GM19099 (cell line): Measurements from ENCODE around the gene VPS16.

ENCODE experiments used
- POLR2A ChIP-seq: IDR thresholded peaks from 3 replicates; pipeline ENCODE4 v1.6.1; 2011; ENCODE audit warnings: low read depth; ENCODE audit not compliant: insufficient read length; ENCODE audit errors: extremely low read depth

The VPS16 gene

DNA sequence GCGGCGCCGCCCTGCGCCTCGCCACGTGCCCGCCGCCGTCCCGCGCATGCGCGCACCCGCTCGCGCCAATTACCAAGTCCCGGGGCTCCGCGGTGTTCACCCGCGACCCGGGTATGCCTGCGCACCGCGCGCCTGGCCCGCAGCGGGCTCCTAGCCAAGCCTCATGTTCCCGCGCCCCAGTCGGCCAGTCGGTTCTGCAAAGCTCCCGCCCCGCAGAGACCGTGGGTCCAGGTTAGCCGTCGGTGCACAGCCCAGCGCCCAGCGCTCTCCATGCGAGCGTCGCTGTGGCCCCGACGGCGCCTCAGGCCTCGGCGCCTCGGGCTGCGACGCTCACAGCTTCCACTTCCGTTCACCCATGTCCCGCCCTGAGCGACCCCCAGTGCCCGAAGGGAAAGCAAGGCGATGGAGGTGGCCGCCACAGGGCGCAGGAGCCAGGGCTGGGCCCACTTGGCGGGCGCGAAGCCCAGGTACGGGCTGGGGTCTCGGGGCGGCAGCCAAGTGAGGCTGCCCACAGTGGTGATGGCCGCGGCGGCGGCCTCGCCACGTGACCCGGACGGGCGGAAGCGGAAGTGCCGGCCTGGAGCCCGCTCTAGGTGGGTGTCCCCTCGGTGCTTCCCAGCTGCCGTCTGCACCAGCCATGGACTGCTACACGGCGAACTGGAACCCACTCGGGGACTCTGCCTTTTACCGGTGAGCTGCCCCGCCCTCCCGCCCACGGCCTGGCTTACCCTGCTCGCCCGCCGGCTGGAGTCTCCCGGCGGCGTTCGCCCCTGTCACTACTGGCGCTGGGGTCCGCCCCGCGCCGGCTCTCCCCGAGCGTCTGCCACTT, at the start of gene VPS16, which contains the start of gene PCED1A:
Gene VPS16, plus strand, starts transcription at position 608 of the 829 bp plus-strand sequence. Its CDS starts 30 bp downstream, at position 638.
Gene PCED1A, minus strand, starts transcription at position 518 of the 829 bp plus-strand sequence. CDS start 743 bp downstream, outside the sequence.
- TF ChIP-seq POLR2A, result peak; percentile 67

DNA sequence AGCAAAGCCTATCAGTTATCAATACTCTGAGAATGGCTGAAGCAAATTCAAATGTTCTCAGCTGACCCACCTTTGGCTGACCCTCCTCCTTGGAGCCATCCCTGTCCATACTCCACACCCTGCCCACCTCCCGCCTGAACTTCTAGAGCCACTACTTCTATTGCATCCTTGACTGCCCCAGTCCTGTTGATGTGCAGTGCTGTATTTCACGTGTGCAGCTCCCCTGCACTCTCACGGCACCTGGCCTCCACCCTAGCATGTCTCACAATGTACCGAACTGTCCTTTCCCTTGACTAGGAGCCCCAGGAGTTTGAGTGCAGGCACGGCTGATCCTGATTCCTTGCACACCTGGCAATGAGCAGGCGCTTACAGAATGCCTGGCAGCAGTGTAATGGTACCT, 47.1 kb upstream of the VPS16 start:
- TF ChIP-seq POLR2A, result no peak

DNA sequence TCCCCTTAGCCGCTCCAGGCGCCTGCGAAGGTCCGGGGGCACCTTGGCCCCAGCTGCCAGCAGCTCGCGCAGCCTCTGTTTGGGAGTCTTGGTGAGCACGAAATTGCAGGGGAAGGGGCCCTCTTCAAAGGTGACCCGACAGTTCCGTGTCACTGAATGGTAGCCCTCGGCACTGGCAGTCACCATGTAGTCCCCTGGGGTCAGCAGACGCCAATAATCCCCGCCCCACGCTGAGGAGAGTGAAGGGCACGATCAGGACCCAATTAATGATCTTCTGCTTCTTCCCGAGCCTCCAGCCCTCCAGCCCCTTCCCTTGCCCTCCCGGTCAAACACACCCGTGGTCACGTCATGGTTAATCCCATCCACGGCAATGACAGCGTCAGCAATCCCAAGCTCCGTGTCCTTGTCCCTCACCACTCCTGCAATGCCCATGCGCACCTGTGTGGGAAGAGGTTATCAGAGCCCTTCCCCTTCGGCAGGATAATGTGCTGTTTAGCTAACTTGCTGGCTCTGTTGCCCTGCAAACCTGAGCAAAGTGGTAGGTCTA, 46.3 kb upstream of the VPS16 start:
- peak; percentile 14 for TF ChIP-seq POLR2A

DNA sequence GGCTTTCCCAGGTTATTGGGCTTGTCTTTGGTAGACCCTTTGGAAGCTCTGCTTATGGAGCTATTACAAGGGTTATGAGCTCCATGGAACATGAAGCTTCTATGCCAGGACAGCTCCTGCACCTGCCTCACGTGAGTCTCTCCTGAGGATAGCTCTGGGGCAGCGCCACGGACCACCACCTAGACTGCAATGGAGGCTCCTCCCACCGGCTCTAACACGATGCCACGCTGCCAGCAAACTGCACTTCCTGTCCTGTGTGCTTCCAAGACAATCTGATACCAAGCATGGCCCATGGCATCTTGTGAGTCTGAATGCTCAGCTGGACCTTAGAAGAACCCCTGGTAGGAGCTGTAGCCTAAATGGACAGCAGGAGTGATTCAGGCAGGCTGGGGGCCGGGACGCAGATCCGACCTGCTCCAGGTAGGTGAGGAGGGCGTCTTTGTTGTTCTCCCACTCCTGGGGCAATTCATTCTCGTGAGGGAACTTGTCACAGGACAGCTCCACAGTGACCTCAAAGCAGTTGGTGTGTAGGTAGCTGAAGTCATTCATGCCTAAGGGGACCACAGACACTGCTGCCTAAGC, 45.6 kb upstream of the VPS16 start:
- no peak for TF ChIP-seq POLR2A

DNA sequence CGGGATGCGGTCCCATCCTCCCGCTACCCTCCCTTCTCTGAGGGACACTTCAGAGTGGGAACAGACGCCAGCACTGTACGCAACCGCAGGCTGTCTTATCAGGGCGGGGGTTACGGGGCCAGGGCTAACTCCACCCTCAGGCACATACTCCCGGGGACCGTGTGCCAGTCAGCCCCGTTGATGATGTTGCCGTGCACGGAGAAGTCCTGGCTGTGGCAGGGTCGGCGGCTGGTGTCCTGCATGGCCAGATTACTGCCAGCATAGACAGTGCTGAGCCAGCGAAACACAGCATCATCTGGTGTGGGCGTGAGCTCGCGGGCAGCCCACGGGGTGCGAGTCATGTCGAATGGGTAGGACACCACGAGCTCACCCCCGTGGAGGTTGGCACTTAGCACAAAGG, 45.1 kb upstream of the VPS16 start:
- TF ChIP-seq POLR2A, result no peak

DNA sequence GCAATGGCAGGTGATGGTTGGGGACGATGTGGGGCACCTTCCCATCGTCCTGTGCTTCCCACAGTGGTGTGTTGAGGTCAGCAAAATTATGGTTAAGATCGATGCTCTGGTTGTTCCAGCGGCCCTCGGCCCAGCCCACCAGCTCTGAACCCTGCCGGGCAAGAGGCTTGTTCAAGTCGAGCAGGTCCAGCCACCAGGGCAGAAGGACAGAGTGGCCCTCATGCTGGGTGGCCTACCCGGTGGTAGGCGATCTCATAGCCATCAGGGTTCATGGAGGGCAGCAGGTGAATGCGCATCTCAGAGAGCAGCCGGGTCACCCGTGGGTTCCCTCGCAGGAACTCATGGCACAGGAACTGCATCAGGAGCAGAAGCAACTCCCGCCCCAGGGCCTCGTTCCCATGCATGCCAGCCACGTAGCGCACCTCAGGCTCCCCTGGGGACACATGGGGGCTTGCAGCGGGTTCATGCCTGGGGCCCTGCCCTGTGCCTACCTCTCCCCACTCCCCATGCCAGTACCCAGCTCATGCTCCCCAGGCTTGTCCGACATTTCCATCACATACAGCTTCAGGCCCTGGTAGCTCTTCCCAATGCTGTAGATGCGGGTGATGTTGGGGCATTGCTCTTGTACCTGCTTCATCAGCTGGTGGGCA, 44.4 kb upstream of the VPS16 start:
- no peak for TF ChIP-seq POLR2A

DNA sequence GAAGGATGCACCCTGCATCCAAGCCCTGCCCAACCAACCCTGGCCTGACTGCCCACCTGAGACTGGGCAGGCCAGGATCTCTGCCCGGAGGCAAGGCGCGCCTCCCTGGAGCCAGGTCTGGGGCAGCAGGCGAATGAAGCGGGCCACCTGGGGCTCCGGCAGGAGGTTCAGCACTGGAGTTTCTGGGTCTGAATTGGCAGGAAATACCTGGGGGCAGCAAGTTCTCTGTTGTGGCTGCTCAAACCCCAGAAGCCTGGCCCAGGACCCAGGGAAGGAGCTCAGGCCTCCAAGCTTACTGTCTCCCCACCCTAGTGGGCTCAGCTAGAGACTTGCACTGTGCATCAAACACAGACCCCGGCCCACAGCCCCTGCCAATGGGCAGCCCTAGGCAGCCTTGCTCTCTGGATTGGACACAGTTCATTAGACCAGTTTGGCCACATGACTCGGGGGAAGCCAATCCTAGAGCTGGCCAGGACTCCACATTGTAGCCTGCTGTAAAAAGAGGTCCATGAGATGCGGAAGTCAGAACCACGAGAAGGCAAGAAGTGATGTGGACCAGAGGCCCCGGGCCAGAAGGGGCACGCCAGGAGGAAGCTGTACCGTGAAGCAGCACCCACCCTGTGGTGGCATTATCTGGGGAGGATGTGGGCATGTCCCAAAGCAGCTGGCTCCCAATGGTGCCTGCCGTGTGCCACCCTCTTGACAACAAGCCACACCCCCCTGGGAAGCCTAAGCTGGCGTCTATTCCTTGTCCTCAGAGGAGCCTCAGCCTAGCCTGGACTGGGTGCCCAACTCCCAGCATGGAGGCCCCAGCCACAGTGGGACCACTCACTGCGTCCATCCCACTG, 43.2 kb upstream of the VPS16 start:
- no peak for TF ChIP-seq POLR2A

DNA sequence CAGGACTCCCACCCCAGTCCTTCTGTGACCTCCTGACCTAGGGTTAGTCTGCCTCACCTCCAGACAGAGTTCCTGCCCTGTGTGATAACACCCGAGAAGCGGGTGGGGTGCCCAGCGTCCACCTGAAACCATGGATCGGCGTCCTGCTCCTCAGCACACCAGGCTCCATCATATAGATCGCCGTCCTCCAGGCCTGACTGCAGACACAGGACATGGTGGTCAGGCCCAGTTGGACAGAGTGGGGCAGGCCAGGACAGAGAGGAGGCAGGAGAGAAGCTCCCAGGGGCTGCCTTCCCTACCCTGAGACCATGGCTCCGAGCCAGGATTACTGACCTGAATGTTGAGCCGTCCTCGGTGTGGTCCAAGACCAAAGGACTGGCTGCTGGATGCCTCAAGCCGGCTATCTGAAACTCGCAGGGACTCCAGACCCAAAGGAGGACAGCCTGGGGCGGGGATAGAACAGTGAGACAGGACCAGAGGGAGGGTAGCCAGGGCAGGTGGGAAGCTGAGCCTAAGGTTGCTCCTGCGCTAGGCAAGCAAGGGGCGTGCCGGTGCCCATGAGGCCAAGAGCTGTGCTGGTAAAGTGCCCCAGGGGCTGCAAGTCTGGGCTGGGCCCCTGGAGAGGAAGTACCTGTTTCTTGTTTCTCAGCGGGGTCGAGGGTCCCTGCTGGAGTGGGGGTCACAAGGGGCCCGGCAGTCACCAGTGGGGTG, 42.3 kb upstream of the VPS16 start:
- no peak for TF ChIP-seq POLR2A

DNA sequence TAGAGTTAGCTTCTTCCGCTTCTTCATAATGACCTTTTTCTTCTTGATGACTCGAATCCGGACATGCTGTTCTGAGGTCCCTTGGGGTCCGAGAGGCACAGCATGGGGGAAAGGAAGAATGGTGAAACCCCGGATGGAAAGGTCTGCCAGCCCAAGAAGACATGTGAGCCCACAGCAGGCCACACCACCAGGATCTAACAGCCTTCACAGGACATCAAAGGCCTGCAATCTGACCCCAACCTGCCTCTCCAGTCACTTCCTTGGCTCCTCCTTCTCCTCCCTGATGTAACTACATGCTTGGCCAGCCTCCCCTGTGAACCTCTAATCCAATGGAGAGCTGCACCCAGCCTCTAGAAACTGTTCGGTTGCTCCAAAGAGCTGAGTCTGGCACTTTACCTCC, 41.7 kb upstream of the VPS16 start:
- TF ChIP-seq POLR2A, result no peak

DNA sequence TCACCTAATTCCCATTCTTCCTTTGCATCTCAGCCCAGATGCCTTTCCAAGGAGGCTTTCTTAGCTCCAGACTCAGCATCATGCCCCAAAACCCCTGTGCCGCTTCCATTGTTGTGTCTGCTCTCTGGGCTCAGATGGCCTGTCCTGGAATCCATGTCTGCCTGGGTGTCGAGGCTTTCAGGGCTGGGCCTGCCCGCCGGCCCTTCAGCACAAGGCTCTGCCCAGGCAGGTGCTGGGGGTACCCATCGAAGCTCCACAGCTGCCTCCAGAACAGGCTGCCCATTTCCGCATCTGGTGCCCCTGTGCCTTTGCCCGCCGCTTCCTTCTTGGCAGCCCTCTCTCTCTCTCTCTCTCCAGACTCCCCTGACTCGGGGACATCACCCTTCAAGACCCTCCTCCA, 41.3 kb upstream of the VPS16 start:
- TF ChIP-seq POLR2A, result no peak

DNA sequence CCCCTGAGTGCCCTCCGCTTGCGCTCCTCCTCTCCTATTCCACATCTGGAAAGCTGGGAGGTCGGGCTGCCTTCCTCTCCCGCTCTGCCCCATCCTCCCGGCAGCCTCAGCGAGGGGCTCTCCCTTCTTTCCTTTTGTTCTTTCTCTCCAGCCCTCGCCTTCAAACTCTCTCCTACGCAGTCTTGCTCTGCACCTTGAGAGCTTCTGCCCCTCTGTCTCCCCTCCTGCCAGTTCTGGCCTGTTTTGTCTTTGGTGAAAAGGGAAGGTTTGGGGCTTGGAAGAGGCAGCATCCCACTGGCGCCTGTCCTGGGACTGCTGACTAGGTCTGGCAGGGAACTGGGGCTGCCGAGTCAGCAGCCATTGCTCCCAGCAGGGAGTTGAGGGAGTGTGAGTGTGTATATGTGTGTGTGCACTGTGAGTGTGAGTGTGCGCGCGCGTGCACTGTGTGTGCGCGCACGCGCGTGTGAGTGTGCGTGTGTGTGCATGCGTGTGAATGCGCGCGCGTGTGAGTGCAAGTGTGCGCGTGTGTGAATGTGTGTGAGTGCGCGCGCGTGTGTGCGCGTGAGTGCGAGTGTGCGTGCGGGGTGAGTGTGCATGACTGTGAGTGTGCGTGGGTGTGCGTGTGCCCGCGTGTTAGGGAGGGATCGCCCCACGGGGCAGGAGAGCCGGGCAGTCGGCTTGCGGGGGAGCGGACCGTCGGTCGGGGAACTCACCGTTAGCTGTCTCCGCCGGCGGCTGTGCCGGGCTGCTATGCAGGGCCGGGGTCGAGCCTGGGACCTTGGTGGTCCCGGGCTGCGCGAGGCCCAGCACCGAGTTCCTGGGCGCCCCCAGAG, 40.6 kb upstream of the VPS16 start:
- TF ChIP-seq POLR2A, result peak; percentile 39

DNA sequence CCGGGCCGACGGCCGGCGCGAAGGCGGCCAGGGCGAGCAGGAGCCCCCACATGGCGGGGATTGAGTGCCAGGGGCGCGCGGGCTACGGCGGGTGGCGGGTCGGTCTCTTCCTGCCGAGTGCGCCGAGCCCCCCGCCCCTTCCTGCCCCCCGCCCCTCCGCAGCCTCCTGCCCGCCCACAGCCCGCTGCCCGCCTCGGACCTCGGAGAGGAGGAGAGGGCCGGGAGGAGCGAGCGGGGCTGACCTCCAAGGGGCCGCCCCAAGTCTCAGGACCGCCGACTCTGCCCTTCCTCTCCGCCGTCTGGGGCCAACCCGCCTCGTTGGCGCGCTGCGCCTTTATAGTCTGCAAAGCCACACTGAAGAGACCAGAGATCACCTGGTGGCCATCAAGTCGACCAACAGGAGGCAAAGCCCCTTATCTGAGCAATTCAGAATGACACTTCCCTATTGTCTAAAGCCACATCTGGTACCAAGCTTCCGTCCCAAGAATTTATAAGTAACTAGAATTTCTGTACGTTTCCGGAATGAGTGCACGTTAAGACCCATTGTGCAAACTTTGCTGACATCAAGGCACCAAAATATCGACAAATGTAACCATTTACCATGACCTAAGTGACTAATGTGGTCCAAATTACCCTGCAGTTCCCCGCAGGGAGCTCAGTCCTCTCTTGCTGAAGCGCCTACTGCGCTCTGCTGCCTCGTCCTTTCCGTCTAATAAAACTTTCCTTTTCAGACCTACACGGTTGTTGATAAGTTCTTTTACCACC, 39.8 kb upstream of the VPS16 start, which contains the start of gene CPXM1:
Gene CPXM1, minus strand, starts transcription at position 107 of the 765 bp plus-strand sequence. Its CDS starts 55 bp downstream, at position 52.
- peak; percentile 73 for TF ChIP-seq POLR2A
